GM23338 (cell line): Measurements from ENCODE around the gene NTM. TPM values are rescaled to one million over a fixed set of nuclear protein-coding genes. Genes with fewer than 3 reads are reported as not detected.

Experiments used
- ATAC-seq: fragments of 200-7000 bp; cut with Tn5 transposase; 3 replicates; pipeline ENCODE4 v1.9.1; 2020
- DNase-seq: peaks from one replicate; pipeline ENCODE4 v3.0.0-alpha.2; 2015; ENCODE audit warnings: low spot score
- H2AFZ ChIP-seq: fragments of 200-600 bp; sonication (generic); 2 replicates; pipeline ENCODE4 v1.8.0; 2016; ENCODE audit warnings: antibody characterized with exemption, mild to moderate bottlenecking, moderate library complexity
- H3F3A ChIP-seq: fragments of 200-600 bp; sonication (generic); replicated peaks from 2 replicates; pipeline ENCODE4 v1.8.0; 2017; ENCODE audit warnings: antibody characterized with exemption, mixed run types, low read depth
- H3K27ac ChIP-seq: fragments of 200-600 bp; sonication (generic); 2 replicates; pipeline ENCODE4 v1.6.1; 2016; ENCODE audit warnings: low read depth
- H3K27me3 ChIP-seq: fragments of 200-600 bp; sonication (generic); 2 replicates; pipeline ENCODE4 v1.8.0; 2016; ENCODE audit warnings: mild to moderate bottlenecking, mixed run types, moderate library complexity; ENCODE audit not compliant: insufficient read depth
- H3K36me3 ChIP-seq: fragments of 200-600 bp; sonication (generic); 2 replicates; pipeline ENCODE4 v1.8.0; 2016; ENCODE audit warnings: mild to moderate bottlenecking; ENCODE audit not compliant: insufficient read depth
- H3K4me1 ChIP-seq: fragments of 200-600 bp; sonication (generic); 2 replicates; pipeline ENCODE4 v1.8.0; 2016; ENCODE audit warnings: mild to moderate bottlenecking, moderate library complexity; ENCODE audit not compliant: insufficient read depth
- H3K4me2 ChIP-seq: fragments of 200-600 bp; sonication (generic); 2 replicates; pipeline ENCODE4 v1.7.1; 2017; ENCODE audit warnings: mixed run types
- H3K4me3 ChIP-seq: fragments of 200-600 bp; sonication (generic); 2 replicates; pipeline ENCODE4 v1.6.1; 2016; ENCODE audit warnings: mixed run types
- H3K79me2 ChIP-seq: fragments of 200-600 bp; sonication (generic); replicated peaks from 2 replicates; pipeline ENCODE4 v1.8.0; 2017; ENCODE audit warnings: mild to moderate bottlenecking; ENCODE audit not compliant: insufficient read depth
- H3K9me2 ChIP-seq: fragments of 200-600 bp; sonication (generic); 2 replicates; pipeline ENCODE4 v1.8.0; 2017; ENCODE audit not compliant: insufficient read depth
- H4K20me1 ChIP-seq: fragments of 200-600 bp; sonication (generic); replicated peaks from 2 replicates; pipeline ENCODE4 v1.8.0; 2017; ENCODE audit warnings: mild to moderate bottlenecking; ENCODE audit not compliant: insufficient read depth
- H3K27ac Mint-ChIP-seq: 2 replicates; pipeline ENCODE4 v1.8.0; 2020; ENCODE audit warnings: inconsistent platforms, mild to moderate bottlenecking, moderate library complexity, mixed read lengths
- H3K27me3 Mint-ChIP-seq: 3 replicates; pipeline ENCODE4 v1.8.0; 2022; ENCODE audit warnings: low read depth, mild to moderate bottlenecking, moderate library complexity, mixed read lengths, inconsistent platforms; ENCODE audit not compliant: insufficient read depth, poor library complexity
- H3K36me3 Mint-ChIP-seq: 3 replicates; pipeline ENCODE4 v1.8.0; 2021; ENCODE audit warnings: low read depth, mild to moderate bottlenecking, inconsistent platforms, moderate library complexity, mixed read lengths
- H3K4me1 Mint-ChIP-seq: 3 replicates; pipeline ENCODE4 v1.8.0; 2020; ENCODE audit warnings: mild to moderate bottlenecking, inconsistent platforms, mixed read lengths
- H3K4me3 Mint-ChIP-seq: 3 replicates; pipeline ENCODE4 v1.8.0; 2021; ENCODE audit warnings: moderate library complexity, mild to moderate bottlenecking, inconsistent platforms, mixed read lengths
- H3K9me3 Mint-ChIP-seq: 3 replicates; pipeline ENCODE4 v1.8.0; 2020; ENCODE audit warnings: moderate library complexity, mild to moderate bottlenecking, inconsistent platforms, mixed read lengths
- CTCF ChIP-seq, 2 experiments: fragments of 200-600 bp in 1 of 2; sonication (generic) in 1 of 2; conservative IDR thresholded peaks; 2 replicates each; pipeline versions ENCODE4 v1.5.1 to v1.6.1; 2016 to 2017; ENCODE audit warnings: antibody characterized with exemption in 2 of 2, low read depth in 2 of 2, mild to moderate bottlenecking in 2 of 2, moderate library complexity in 1 of 2
- ETS1 ChIP-seq: IDR thresholded peaks from 2 replicates; pipeline ENCODE4 v1.6.1; 2016; ENCODE audit warnings: antibody characterized with exemption
- ZNF462 ChIP-seq: fragments of 250-450 bp; sonication (Bioruptor Pico); IDR thresholded peaks from 2 replicates; pipeline ENCODE4 v1.5.0; 2020; ENCODE audit warnings: mild to moderate bottlenecking, moderate library complexity
- polyA plus RNA-seq: library from polyadenylated mRNA; unstranded; fragments of >200 nt; fragmentation: Nextera tagmentation; extraction: Ambion mirVana; gene quantifications from 2 replicates; pipeline ENCODE4 v1.2.1, GENCODE V29; 2016
- total RNA-seq: library from RNA; depleted of rRNA; stranded (reverse); fragments of >200 nt; shearing (Covaris generic); gene quantifications from 2 replicates; pipeline ENCODE4 v1.2.3, GENCODE V29; 2014

Gene NTM
- total and polyA plus RNA-seq, 2 experiments from 2014 or later: 10.6 to 14.6 TPM

- no peak for TF ChIP-seq ZNF462
These were observed 16.0 kb downstream of the NTM start (continued) for GRCh38 chr11:131386408-131386807.

- ATAC-seq (no peak), DNase-seq (no peak)
- no peaks in the 10 kb centered on the region for H3K27me3 ChIP-seq
- 0 out of 3 replicates have a peak, but pooled peaks cover 3% of the 10 kb centered on the region for H3K36me3 Mint-ChIP-seq
- no peaks in the 10 kb centered on the region for H3K36me3 ChIP-seq
- no peaks in the 10 kb centered on the region for H3K4me1 ChIP-seq
- no peaks in the 10 kb centered on the region for H3K9me2 ChIP-seq
- H4K20me1 ChIP-seq: 0 out of 2 replicates have a peak, but pooled peaks cover 3% of the 10 kb centered on the region
- H3K4me1 Mint-ChIP-seq: peaks cover 14% of the 10 kb centered on the region
- H3K27me3 Mint-ChIP-seq: peaks cover 6% of the 10 kb centered on the region
- H3K79me2 ChIP-seq: no peaks in the 10 kb centered on the region
- H3F3A ChIP-seq: no peaks in the 10 kb centered on the region
- no peak overlapping the region for H3K4me3 ChIP-seq
- H2AFZ ChIP-seq: no peak overlapping the region
- no peaks in the 10 kb centered on the region for H3K9me3 Mint-ChIP-seq
- no peak overlapping the region for H3K27ac ChIP-seq
- H3K27ac Mint-ChIP-seq: no peak overlapping the region
- H3K4me3 Mint-ChIP-seq: no peak overlapping the region
- no peak overlapping the region for H3K4me2 ChIP-seq
- no peak for TF ChIP-seq CTCF (conservative IDR thresholded peaks at IDR 0.05; ENCODE audit: low read depth in 2 of 2)
- no peak for TF ChIP-seq ZNF462
- TF ChIP-seq ETS1: no peak
These were observed 17.6 kb downstream of the NTM start for GRCh38 chr11:131388030-131388429.
